Measurements from ENCODE around the gene SH2D3A. TPM values are rescaled to one million over a fixed set of nuclear protein-coding genes. Genes with fewer than 3 reads are reported as not detected.

The SH2D3A gene
- polyA plus RNA-seq, 3 donors, result 0.11 TPM; not detected in 2

GRCh38 chr19:6797646-6798045 lies 30.4 kb upstream of the SH2D3A start:
- Histone ChIP-seq H3K27ac (ENCODE audit: low read depth in 1 of 2, low read length in 2 of 2) (peak overlapping the region; percentile 21 to 57), H3K9me3 (replicated peaks in 1 of 2; ENCODE audit: control insufficient read depth in 1 of 2, insufficient read depth in 1 of 2, low read length in 2 of 2) (peaks cover 8 to 9% of the 10 kb centered on the region in 2 donors), H3K9ac (ENCODE audit: insufficient read depth, low read length, poor library complexity, severe bottlenecking) (no peak overlapping the region), H2AFZ (ENCODE audit: insufficient read depth, low read depth, low read length, poor library complexity, severe bottlenecking) (no peak overlapping the region), H3K27me3 (ENCODE audit: control insufficient read depth in 2 of 2, insufficient read depth in 2 of 2, low read length in 2 of 2) (no peaks in the 10 kb centered on the region), H3K4me3 (replicated peaks in 1 of 3; ENCODE audit: low read depth in 2 of 3, low read length in 3 of 3) (peak overlapping the region in 1 of 3 experiments; percentile 20), H3K36me3 (replicated peaks in 1 of 2; ENCODE audit: control insufficient read depth in 1 of 2, insufficient read depth in 2 of 2, low read length in 2 of 2) (peaks cover 11 to 22% of the 10 kb centered on the region in 2 donors), H3K4me2 (replicated peaks; ENCODE audit: extremely low read depth, low read length, poor library complexity, severe bottlenecking) (peak overlapping the region; percentile 36), H3K79me2 (ENCODE audit: insufficient read depth, low read length) (peaks cover 90% of the 10 kb centered on the region), H4K20me1 (ENCODE audit: insufficient read depth, low read length) (peaks cover 93% of the 10 kb centered on the region), H3K4me1 (ENCODE audit: control insufficient read depth in 1 of 2, insufficient read depth in 2 of 2, low read length in 2 of 2) (peaks cover 57 to 69% of the 10 kb centered on the region in 2 donors)
- peaks cover 74% of the 10 kb centered on the region for H3K4me1 Mint-ChIP-seq
- peak overlapping the region; percentile 80 to 91 (median 87) for H3K27ac Mint-ChIP-seq
- peak; percentile 44 to 82 (median 76) for DNase-seq
- H3K27me3 Mint-ChIP-seq (ENCODE audit: low read depth in 3 of 3), result no peaks in the 10 kb centered on the region
- H3K9me3 Mint-ChIP-seq, result peaks cover 4 to 13% (median 7%) of the 10 kb centered on the region in 7 donors
- no peak for TF ChIP-seq CTCF (IDR thresholded peaks at IDR 0.05)
- peak overlapping the region in 1 of 2 donors; percentile 46 for H3K4me3 Mint-ChIP-seq
- H3K36me3 Mint-ChIP-seq, result peaks cover 32 to 51% of the 10 kb centered on the region in 2 donors
- intact Hi-C loops (cut with micrococcal nuclease), result no loop called here
- 92% methylated on average over 4 of the region's 9 CpGs for WGBS (ENCODE audit: insufficient coverage)

GRCh38 chr19:6796278-6796677 lies 29.0 kb upstream of the SH2D3A start:
- 100% methylated on average over 1 of the region's 4 CpGs for WGBS (ENCODE audit: insufficient coverage)
- no peak overlapping the region for H3K4me3 Mint-ChIP-seq
- H3K27me3 ChIP-seq (ENCODE audit: control insufficient read depth in 2 of 2, insufficient read depth in 2 of 2, low read length in 2 of 2), result no peaks in the 10 kb centered on the region

More at GRCh38 chr19:6796278-6796677, 29.0 kb upstream of the SH2D3A start:
- Mint-ChIP-seq H3K36me3 (peaks cover 43 to 62% of the 10 kb centered on the region in 2 donors), H3K4me1 (peaks cover 69% of the 10 kb centered on the region), H3K27me3 (ENCODE audit: low read depth in 3 of 3) (peaks cover 0 to 2% (median 0%) of the 10 kb centered on the region in 3 donors), H3K9me3 (peaks cover 4 to 11% (median 7%) of the 10 kb centered on the region in 7 donors), H3K27ac (peak overlapping the region; percentile 46 to 90 (median 80))
- Histone ChIP-seq H3K9ac (ENCODE audit: insufficient read depth, low read length, poor library complexity, severe bottlenecking) (no peak overlapping the region), H4K20me1 (ENCODE audit: insufficient read depth, low read length) (peaks cover 99% of the 10 kb centered on the region), H3K4me2 (replicated peaks; ENCODE audit: extremely low read depth, low read length, poor library complexity, severe bottlenecking) (no peak overlapping the region), H3K4me3 (replicated peaks in 1 of 3; ENCODE audit: low read depth in 2 of 3, low read length in 3 of 3) (no peak overlapping the region), H2AFZ (ENCODE audit: insufficient read depth, low read depth, low read length, poor library complexity, severe bottlenecking) (no peak overlapping the region), H3K27ac (ENCODE audit: low read depth in 1 of 2, low read length in 2 of 2) (peak overlapping the region in 1 of 2 donors; percentile 57), H3K79me2 (ENCODE audit: insufficient read depth, low read length) (peaks cover 99% of the 10 kb centered on the region), H3K36me3 (replicated peaks in 1 of 2; ENCODE audit: control insufficient read depth in 1 of 2, insufficient read depth in 2 of 2, low read length in 2 of 2) (peaks cover 13 to 36% of the 10 kb centered on the region in 2 donors), H3K4me1 (ENCODE audit: control insufficient read depth in 1 of 2, insufficient read depth in 2 of 2, low read length in 2 of 2) (peaks cover 47 to 57% of the 10 kb centered on the region in 2 donors), H3K9me3 (replicated peaks in 1 of 2; ENCODE audit: control insufficient read depth in 1 of 2, insufficient read depth in 1 of 2, low read length in 2 of 2) (peaks cover 8 to 9% of the 10 kb centered on the region in 2 donors)
- DNase-seq, result no peak
- intact Hi-C loops (cut with micrococcal nuclease), result no loop called here
- TF ChIP-seq CTCF (IDR thresholded peaks at IDR 0.05), result no peak

Measured in CD14-positive monocyte (primary cell).